Thyroid gland (tissue), 4 donors: ENCODE data around the gene ATP6V1G2.

ENCODE experiments used
- CTCF ChIP-seq, 6 experiments: fragments of 200-600 bp in 3 of 6; fragments of 450-650 bp in 3 of 6; sonication (generic) in 3 of 6; IDR thresholded peaks; one replicate each; pipeline ENCODE4 v1.5.1; 2016 to 2019; ENCODE audit warnings: antibody characterized with exemption in 6 of 6, mild to moderate bottlenecking in 2 of 6, inconsistent platforms in 1 of 6, moderate library complexity in 1 of 6
- POLR2A ChIP-seq, 2 donors: fragments of 450-650 bp; IDR thresholded peaks; one replicate each; pipeline ENCODE4 v1.6.1; 2017; ENCODE audit warnings: antibody characterized with exemption in 2 of 2, mild to moderate bottlenecking in 2 of 2, moderate library complexity in 1 of 2

- no peak for TF ChIP-seq CTCF (IDR thresholded peaks at IDR 0.05)
- TF ChIP-seq POLR2A (IDR thresholded peaks at IDR 0.05), result no peak
Observed at GRCh38 chr6:31574106-31575061, 28.0 kb upstream of the ATP6V1G2 start.
